Calu3 (cell line): ENCODE results near the gene MUC2. TPM values are rescaled to one million over a fixed set of nuclear protein-coding genes. Genes with fewer than 3 reads are reported as not detected.

Experiments
- BruUV-seq: library from RNA; stranded (reverse); fragments of 400-500 nt; replicated peaks from 2 replicates; lab custom pipeline; 2021; lab: Mats Ljungman, UMichigan
- CTCF ChIA-PET: fragments of 300-600 bp; sonication (Branson Sonifier 250); formaldehyde crosslinking; loops from one replicate; lab custom pipeline; 2022; ENCODE audit warnings: antibody characterized with exemption; lab: Charles Lee
- DNase-seq: peaks from one replicate; pipeline ENCODE4 v3.0.0; 2022
- H3K27ac Mint-ChIP-seq: one replicate; pipeline ENCODE4 v1.8.0; 2022; ENCODE audit warnings: mixed read lengths; ENCODE audit not compliant: unreplicated experiment
- H3K27me3 Mint-ChIP-seq: one replicate; pipeline ENCODE4 v1.8.0; 2022; ENCODE audit warnings: mixed read lengths; ENCODE audit not compliant: unreplicated experiment
- H3K36me3 Mint-ChIP-seq: one replicate; pipeline ENCODE4 v1.8.0; 2022; ENCODE audit warnings: mild to moderate bottlenecking, moderate library complexity, mixed read lengths; ENCODE audit not compliant: insufficient read depth, unreplicated experiment
- H3K4me1 Mint-ChIP-seq: one replicate; pipeline ENCODE4 v1.8.0; 2022; ENCODE audit warnings: mild to moderate bottlenecking, low read depth, mixed read lengths; ENCODE audit not compliant: unreplicated experiment
- H3K4me3 Mint-ChIP-seq: one replicate; pipeline ENCODE4 v1.8.0; 2022; ENCODE audit warnings: mild to moderate bottlenecking, low read depth, moderate library complexity, mixed read lengths; ENCODE audit not compliant: unreplicated experiment
- H3K9me3 Mint-ChIP-seq: one replicate; pipeline ENCODE4 v1.8.0; 2022; ENCODE audit warnings: low read depth, mixed read lengths; ENCODE audit not compliant: unreplicated experiment
- CTCF ChIP-seq: fragments of 200-600 bp; IDR thresholded peaks from one replicate; pipeline ENCODE4 v1.8.0; 2022; ENCODE audit warnings: antibody characterized with exemption; ENCODE audit not compliant: unreplicated experiment
- intact Hi-C: fragments of 100-400 bp; cut with micrococcal nuclease; formaldehyde crosslinking; loops from one replicate; pipeline ENCODE4 v1.10.0; 2022; ENCODE audit not compliant: unreplicated experiment
- total RNA-seq: library from RNA; stranded (reverse); gene quantifications from 2 replicates; pipeline ENCODE4 v1.2.3, GENCODE V29; 2022

Gene MUC2
- total RNA-seq, 1 experiment from 2014 or later = not detected

- CTCF ChIA-PET = no interaction called here
- H3K4me3 Mint-ChIP-seq = no peak overlapping the region
- intact Hi-C loops = no loop called here
- no TSS peak for BruUV-seq
- no peak for TF ChIP-seq CTCF
- no peaks in the 10 kb centered on the region for H3K9me3 Mint-ChIP-seq
- no peak overlapping the region for H3K27ac Mint-ChIP-seq
- peaks cover 9% of the 10 kb centered on the region for H3K36me3 Mint-ChIP-seq
- no peaks in the 10 kb centered on the region for H3K27me3 Mint-ChIP-seq
- peaks cover 14% of the 10 kb centered on the region for H3K4me1 Mint-ChIP-seq
- DNase-seq = no peak
Observed at GRCh38 chr11:1076061-1076665, 1.5 kb downstream of the MUC2 start.

- DNase-seq = no peak
- H3K36me3 Mint-ChIP-seq = peaks cover 4% of the 10 kb centered on the region
- no peak for TF ChIP-seq CTCF
- H3K27me3 Mint-ChIP-seq = no peaks in the 10 kb centered on the region
- no peak overlapping the region for H3K27ac Mint-ChIP-seq
- CTCF ChIA-PET = no interaction called here
- BruUV-seq = no TSS peak
- H3K4me3 Mint-ChIP-seq = no peak overlapping the region
- H3K4me1 Mint-ChIP-seq = peaks cover 10% of the 10 kb centered on the region
- no peaks in the 10 kb centered on the region for H3K9me3 Mint-ChIP-seq
- intact Hi-C loops = no loop called here
Observed at GRCh38 chr11:1077033-1077416, 2.4 kb downstream of the MUC2 start.

GRCh38 chr11:1077417-1078119 is 2.9 kb downstream of the MUC2 start:
- H3K4me1 Mint-ChIP-seq = peaks cover 5% of the 10 kb centered on the region
- H3K36me3 Mint-ChIP-seq = no peaks in the 10 kb centered on the region
- no peak for TF ChIP-seq CTCF
- intact Hi-C loops = no loop called here
- BruUV-seq = no TSS peak
- CTCF ChIA-PET = no interaction called here
- H3K27ac Mint-ChIP-seq = no peak overlapping the region
- no peaks in the 10 kb centered on the region for H3K9me3 Mint-ChIP-seq
- no peaks in the 10 kb centered on the region for H3K27me3 Mint-ChIP-seq
- no peak overlapping the region for H3K4me3 Mint-ChIP-seq
- DNase-seq = no peak

- H3K4me1 Mint-ChIP-seq = no peaks in the 10 kb centered on the region
- H3K27me3 Mint-ChIP-seq = no peaks in the 10 kb centered on the region
- BruUV-seq = no TSS peak
- TF ChIP-seq CTCF = no peak
- H3K27ac Mint-ChIP-seq = no peak overlapping the region
- intact Hi-C loops = no loop called here
- CTCF ChIA-PET = no interaction called here
- no peak overlapping the region for H3K4me3 Mint-ChIP-seq
- DNase-seq = no peak
- no peaks in the 10 kb centered on the region for H3K9me3 Mint-ChIP-seq
- no peaks in the 10 kb centered on the region for H3K36me3 Mint-ChIP-seq
Observed at GRCh38 chr11:1078191-1078601, 3.5 kb downstream of the MUC2 start.
